Liver (tissue), 9 donors: Measurements from ENCODE around the gene OVCH1. TPM values are rescaled to one million over a fixed set of nuclear protein-coding genes. Genes with fewer than 3 reads are reported as not detected.

Experiments used
- DNase-seq: peaks from one replicate; pipeline ENCODE4 v3.0.0-alpha.2; 2017; ENCODE audit warnings: low spot score
- H3K27ac ChIP-seq, 2 donors: one replicate each; pipeline ENCODE4 v1.7.0; 2013; ENCODE audit warnings: inconsistent platforms in 2 of 2, low read length in 2 of 2, control low read depth in 1 of 2, low read depth in 1 of 2, mild to moderate bottlenecking in 1 of 2
- H3K27me3 ChIP-seq, 4 donors: one replicate each; pipeline versions ENCODE4 v1.6.1 to v1.7.0; 2013; ENCODE audit warnings: low read length in 3 of 4, inconsistent platforms in 1 of 4, mild to moderate bottlenecking in 1 of 4, moderate library complexity in 1 of 4; ENCODE audit not compliant: control insufficient read depth in 4 of 4, insufficient read depth in 4 of 4
- H3K36me3 ChIP-seq, 4 donors: one replicate each; pipeline versions ENCODE4 v1.6.1 to v1.7.0; 2013; ENCODE audit warnings: low read length in 3 of 4, mild to moderate bottlenecking in 3 of 4, low read depth in 1 of 4, moderate library complexity in 1 of 4; ENCODE audit not compliant: control insufficient read depth in 4 of 4, insufficient read depth in 3 of 4
- H3K4me1 ChIP-seq, 4 donors: one replicate each; pipeline versions ENCODE4 v1.6.1 to v1.7.0; 2013; ENCODE audit warnings: low read length in 3 of 4, mild to moderate bottlenecking in 3 of 4, moderate library complexity in 1 of 4; ENCODE audit not compliant: control insufficient read depth in 4 of 4, insufficient read depth in 4 of 4
- H3K4me3 ChIP-seq, 3 donors: one replicate each; pipeline versions ENCODE4 v1.6.1 to v1.7.0; 2013; ENCODE audit warnings: low read length in 3 of 3, control low read depth in 1 of 3, low read depth in 1 of 3, mild to moderate bottlenecking in 1 of 3
- H3K9ac ChIP-seq, 2 donors: one replicate each; pipeline ENCODE4 v1.7.0; 2013; ENCODE audit warnings: low read length in 2 of 2, mild to moderate bottlenecking in 2 of 2, moderate library complexity in 2 of 2, control low read depth in 1 of 2, low read depth in 1 of 2
- H3K9me3 ChIP-seq, 4 donors: one replicate each; pipeline versions ENCODE4 v1.6.1 to v1.7.0; 2013; ENCODE audit warnings: low read length in 3 of 4; ENCODE audit not compliant: control insufficient read depth in 4 of 4
- FOXA1 ChIP-seq: IDR thresholded peaks from 2 replicates; pipeline ENCODE4 v1.6.1; 2016; ENCODE audit warnings: antibody characterized with exemption
- FOXA2 ChIP-seq: IDR thresholded peaks from 2 replicates; pipeline ENCODE4 v1.6.1; 2016; ENCODE audit warnings: antibody characterized with exemption
- GABPA ChIP-seq, 2 donors: IDR thresholded peaks in 1 of 2; conservative IDR thresholded peaks in 1 of 2; 2 replicates each; pipeline ENCODE4 v1.6.1; 2016; ENCODE audit warnings: antibody characterized with exemption in 2 of 2, mild to moderate bottlenecking in 1 of 2, moderate library complexity in 1 of 2
- HNF4A ChIP-seq, 2 donors: conservative IDR thresholded peaks; 2 replicates each; pipeline ENCODE4 v1.6.1; 2016; ENCODE audit warnings: antibody characterized with exemption in 2 of 2, mild to moderate bottlenecking in 2 of 2
- HNF4G ChIP-seq: IDR thresholded peaks from 2 replicates; pipeline ENCODE4 v1.6.1; 2016; ENCODE audit warnings: antibody characterized with exemption
- NR2F2 ChIP-seq: IDR thresholded peaks from 2 replicates; pipeline ENCODE4 v1.6.1; 2016; ENCODE audit warnings: antibody characterized with exemption
- RAD21 ChIP-seq, 2 donors: IDR thresholded peaks; 2 replicates each; pipeline ENCODE4 v1.6.1; 2016; ENCODE audit warnings: antibody characterized with exemption in 2 of 2, mild to moderate bottlenecking in 2 of 2
- RXRA ChIP-seq, 2 donors: IDR thresholded peaks; 2 replicates each; pipeline ENCODE4 v1.6.1; 2017 to 2018; ENCODE audit warnings: antibody characterized with exemption in 2 of 2, mild to moderate bottlenecking in 1 of 2
- TAF1 ChIP-seq: conservative IDR thresholded peaks from 2 replicates; pipeline ENCODE4 v1.6.1; 2016; ENCODE audit warnings: antibody characterized with exemption, mild to moderate bottlenecking
- YY1 ChIP-seq: IDR thresholded peaks from 2 replicates; pipeline ENCODE4 v1.6.1; 2016; ENCODE audit warnings: antibody characterized with exemption, mild to moderate bottlenecking
- WGBS: extraction: QIAGEN DNeasy Blood & Tissue Kit; methylation state at CpG from one replicate; pipeline ENCODE4 v1.1.7; 2013; 5-methylcytosine and 5-hydroxymethylcytosine counted together
- polyA plus RNA-seq, 2 donors: library from polyadenylated mRNA; stranded (reverse) in 1 of 2; unstranded in 1 of 2; fragments of 200-250 nt in 1 of 2; fragments of >200 nt in 1 of 2; fragmentation: Nextera tagmentation in 1 of 2; extraction: Ambion mirVana in 1 of 2; gene quantifications; one replicate each; pipeline versions ENCODE4 v1.2.1 to v1.2.3, GENCODE V29; 2013 to 2015
- total RNA-seq, 2 donors: library from RNA; depleted of rRNA; stranded (reverse); fragments of >200 nt; gene quantifications; one replicate each; pipeline ENCODE4 v1.2.3, GENCODE V29; 2014
- TF ChIP-seq, protein P1 (sequence below): fragments of 150-350 bp; IDR thresholded peaks from 2 replicates; pipeline ENCODE4 v1.5.1; 2017; ENCODE audit warnings: improper control_type of control experiment, low read depth, low read length; ENCODE audit not compliant: missing input control
- TF ChIP-seq, protein P2 (sequence below): IDR thresholded peaks from 2 replicates; pipeline ENCODE4 v1.6.1; 2016; ENCODE audit warnings: antibody characterized with exemption
- TF ChIP-seq, protein P3 (sequence below): IDR thresholded peaks from 2 replicates; pipeline ENCODE4 v1.6.1; 2016; ENCODE audit warnings: antibody characterized with exemption
- TF ChIP-seq, protein P4 (sequence below): IDR thresholded peaks from 2 replicates; pipeline ENCODE4 v1.6.1; 2016; ENCODE audit warnings: antibody characterized with exemption, mild to moderate bottlenecking
- TF ChIP-seq, protein P5 (sequence below): IDR thresholded peaks from 2 replicates; pipeline ENCODE4 v1.6.1; 2016; ENCODE audit warnings: antibody characterized with exemption
- donor health status: healthy.
- donor health status: healthy.
- donor health status: healthy.
- donor health status: healthy.
- donor health status: healthy.

OVCH1 gene
- total and polyA plus RNA-seq, 4 donors: 0.08 TPM; not detected in 3

DNA sequence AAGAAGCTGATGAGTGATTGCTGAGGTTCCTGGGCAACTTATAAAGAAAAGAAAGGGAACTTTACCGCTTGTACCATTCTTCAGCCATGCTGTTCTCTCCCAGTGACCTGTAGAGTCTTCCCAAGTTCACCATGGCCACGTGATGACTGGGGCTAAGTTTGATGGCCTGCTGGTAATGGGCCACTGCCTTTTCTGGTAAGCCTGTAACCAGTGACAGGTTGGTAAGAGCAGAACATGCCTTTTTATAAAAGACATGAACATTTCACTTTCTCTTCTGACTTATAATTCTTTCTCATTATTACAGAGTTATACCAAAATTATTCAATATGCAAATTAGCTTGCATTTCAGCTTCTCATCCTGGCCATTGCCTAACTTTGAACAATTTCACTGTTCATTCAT is 20.9 kb upstream of the OVCH1 start (continued):
- TF ChIP-seq, protein P1, sequence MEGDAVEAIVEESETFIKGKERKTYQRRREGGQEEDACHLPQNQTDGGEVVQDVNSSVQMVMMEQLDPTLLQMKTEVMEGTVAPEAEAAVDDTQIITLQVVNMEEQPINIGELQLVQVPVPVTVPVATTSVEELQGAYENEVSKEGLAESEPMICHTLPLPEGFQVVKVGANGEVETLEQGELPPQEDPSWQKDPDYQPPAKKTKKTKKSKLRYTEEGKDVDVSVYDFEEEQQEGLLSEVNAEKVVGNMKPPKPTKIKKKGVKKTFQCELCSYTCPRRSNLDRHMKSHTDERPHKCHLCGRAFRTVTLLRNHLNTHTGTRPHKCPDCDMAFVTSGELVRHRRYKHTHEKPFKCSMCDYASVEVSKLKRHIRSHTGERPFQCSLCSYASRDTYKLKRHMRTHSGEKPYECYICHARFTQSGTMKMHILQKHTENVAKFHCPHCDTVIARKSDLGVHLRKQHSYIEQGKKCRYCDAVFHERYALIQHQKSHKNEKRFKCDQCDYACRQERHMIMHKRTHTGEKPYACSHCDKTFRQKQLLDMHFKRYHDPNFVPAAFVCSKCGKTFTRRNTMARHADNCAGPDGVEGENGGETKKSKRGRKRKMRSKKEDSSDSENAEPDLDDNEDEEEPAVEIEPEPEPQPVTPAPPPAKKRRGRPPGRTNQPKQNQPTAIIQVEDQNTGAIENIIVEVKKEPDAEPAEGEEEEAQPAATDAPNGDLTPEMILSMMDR: no peak
- TF ChIP-seq GABPA (IDR thresholded peaks at IDR 0.05 in 1 of 2, conservative IDR thresholded peaks at IDR 0.05 in 1 of 2): no peak
- no peak for TF ChIP-seq NR2F2
- no peak for TF ChIP-seq HNF4G
- TF ChIP-seq FOXA2: no peak
- TF ChIP-seq, protein P2, sequence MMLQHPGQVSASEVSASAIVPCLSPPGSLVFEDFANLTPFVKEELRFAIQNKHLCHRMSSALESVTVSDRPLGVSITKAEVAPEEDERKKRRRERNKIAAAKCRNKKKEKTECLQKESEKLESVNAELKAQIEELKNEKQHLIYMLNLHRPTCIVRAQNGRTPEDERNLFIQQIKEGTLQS: no peak
- no peak for TF ChIP-seq HNF4A (conservative IDR thresholded peaks at IDR 0.05)
- no peak for TF ChIP-seq FOXA1
- TF ChIP-seq, protein P3, sequence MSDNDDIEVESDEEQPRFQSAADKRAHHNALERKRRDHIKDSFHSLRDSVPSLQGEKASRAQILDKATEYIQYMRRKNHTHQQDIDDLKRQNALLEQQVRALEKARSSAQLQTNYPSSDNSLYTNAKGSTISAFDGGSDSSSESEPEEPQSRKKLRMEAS: no peak

DNA sequence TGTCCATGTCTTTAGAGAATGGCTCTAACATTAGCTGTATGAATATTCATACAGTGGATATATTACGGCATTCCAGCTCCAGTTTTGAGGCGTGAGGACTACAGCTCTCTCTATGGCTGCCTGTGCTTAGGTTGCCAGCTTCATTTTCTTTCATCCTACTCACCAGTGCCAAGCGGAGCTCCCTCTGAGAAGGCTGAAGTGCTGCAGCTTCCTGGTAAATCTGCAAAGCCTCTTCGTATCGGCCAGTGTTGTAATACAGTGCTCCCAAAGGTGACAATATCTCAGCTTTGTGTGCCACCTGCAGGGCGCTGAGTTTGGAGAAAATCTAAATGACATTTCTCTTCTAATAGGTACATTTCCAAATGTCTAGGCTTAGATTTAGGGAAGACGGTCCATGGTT is 19.8 kb upstream of the OVCH1 start:
- Histone ChIP-seq H3K27ac (no peak overlapping the region), H3K4me1 (peaks cover 0 to 10% (median 2%) of the 10 kb centered on the region in 4 donors), H3K9ac (no peak overlapping the region), H3K27me3 (no peaks in the 10 kb centered on the region), H3K36me3 (no peaks in the 10 kb centered on the region), H3K9me3 (no peaks in the 10 kb centered on the region), H3K4me3 (no peak overlapping the region)
- TF ChIP-seq RAD21 (IDR thresholded peaks at IDR 0.05): peak; percentile 85 to 94
- TF ChIP-seq RXRA (IDR thresholded peaks at IDR 0.05): peak in 1 of 2 donors; percentile 7
- no peak for TF ChIP-seq FOXA1
- TF ChIP-seq HNF4A (conservative IDR thresholded peaks at IDR 0.05): peak in 1 of 2 donors; percentile 17
- TF ChIP-seq, protein P4, sequence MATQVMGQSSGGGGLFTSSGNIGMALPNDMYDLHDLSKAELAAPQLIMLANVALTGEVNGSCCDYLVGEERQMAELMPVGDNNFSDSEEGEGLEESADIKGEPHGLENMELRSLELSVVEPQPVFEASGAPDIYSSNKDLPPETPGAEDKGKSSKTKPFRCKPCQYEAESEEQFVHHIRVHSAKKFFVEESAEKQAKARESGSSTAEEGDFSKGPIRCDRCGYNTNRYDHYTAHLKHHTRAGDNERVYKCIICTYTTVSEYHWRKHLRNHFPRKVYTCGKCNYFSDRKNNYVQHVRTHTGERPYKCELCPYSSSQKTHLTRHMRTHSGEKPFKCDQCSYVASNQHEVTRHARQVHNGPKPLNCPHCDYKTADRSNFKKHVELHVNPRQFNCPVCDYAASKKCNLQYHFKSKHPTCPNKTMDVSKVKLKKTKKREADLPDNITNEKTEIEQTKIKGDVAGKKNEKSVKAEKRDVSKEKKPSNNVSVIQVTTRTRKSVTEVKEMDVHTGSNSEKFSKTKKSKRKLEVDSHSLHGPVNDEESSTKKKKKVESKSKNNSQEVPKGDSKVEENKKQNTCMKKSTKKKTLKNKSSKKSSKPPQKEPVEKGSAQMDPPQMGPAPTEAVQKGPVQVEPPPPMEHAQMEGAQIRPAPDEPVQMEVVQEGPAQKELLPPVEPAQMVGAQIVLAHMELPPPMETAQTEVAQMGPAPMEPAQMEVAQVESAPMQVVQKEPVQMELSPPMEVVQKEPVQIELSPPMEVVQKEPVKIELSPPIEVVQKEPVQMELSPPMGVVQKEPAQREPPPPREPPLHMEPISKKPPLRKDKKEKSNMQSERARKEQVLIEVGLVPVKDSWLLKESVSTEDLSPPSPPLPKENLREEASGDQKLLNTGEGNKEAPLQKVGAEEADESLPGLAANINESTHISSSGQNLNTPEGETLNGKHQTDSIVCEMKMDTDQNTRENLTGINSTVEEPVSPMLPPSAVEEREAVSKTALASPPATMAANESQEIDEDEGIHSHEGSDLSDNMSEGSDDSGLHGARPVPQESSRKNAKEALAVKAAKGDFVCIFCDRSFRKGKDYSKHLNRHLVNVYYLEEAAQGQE: no peak
- TF ChIP-seq, protein P1: peak; percentile 48
- no peak for TF ChIP-seq TAF1
- no peak for TF ChIP-seq NR2F2
- TF ChIP-seq YY1: no peak
- TF ChIP-seq, protein P5, sequence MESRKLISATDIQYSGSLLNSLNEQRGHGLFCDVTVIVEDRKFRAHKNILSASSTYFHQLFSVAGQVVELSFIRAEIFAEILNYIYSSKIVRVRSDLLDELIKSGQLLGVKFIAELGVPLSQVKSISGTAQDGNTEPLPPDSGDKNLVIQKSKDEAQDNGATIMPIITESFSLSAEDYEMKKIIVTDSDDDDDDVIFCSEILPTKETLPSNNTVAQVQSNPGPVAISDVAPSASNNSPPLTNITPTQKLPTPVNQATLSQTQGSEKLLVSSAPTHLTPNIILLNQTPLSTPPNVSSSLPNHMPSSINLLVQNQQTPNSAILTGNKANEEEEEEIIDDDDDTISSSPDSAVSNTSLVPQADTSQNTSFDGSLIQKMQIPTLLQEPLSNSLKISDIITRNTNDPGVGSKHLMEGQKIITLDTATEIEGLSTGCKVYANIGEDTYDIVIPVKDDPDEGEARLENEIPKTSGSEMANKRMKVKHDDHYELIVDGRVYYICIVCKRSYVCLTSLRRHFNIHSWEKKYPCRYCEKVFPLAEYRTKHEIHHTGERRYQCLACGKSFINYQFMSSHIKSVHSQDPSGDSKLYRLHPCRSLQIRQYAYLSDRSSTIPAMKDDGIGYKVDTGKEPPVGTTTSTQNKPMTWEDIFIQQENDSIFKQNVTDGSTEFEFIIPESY: no peak
- TF ChIP-seq GABPA (IDR thresholded peaks at IDR 0.05 in 1 of 2, conservative IDR thresholded peaks at IDR 0.05 in 1 of 2): no peak
- WGBS: 58% methylated on average over 7 of the region's 7 CpGs
- no peak for DNase-seq
